Vagina (tissue), 2 donors: ENCODE measurements around the gene HOXB4. TPM values are rescaled to one million over a fixed set of nuclear protein-coding genes. Genes with fewer than 3 reads are reported as not detected.

ENCODE experiments used
- DNase-seq, 2 donors: peaks; one replicate each; pipeline ENCODE4 v3.0.0-alpha.2; 2017; ENCODE audit errors: extremely low spot score in 2 of 2
- H3K27ac ChIP-seq: fragments of 200-600 bp; sonication (generic); one replicate; pipeline ENCODE4 v1.5.1; 2019
- H3K27me3 ChIP-seq: fragments of 200-600 bp; sonication (generic); one replicate; pipeline ENCODE4 v1.5.1; 2019
- H3K36me3 ChIP-seq, 2 donors: fragments of 200-600 bp; sonication (generic); one replicate each; pipeline ENCODE4 v1.5.1; 2017 to 2019
- H3K4me1 ChIP-seq: fragments of 200-600 bp; sonication (generic); one replicate; pipeline ENCODE4 v1.5.1; 2019
- H3K4me3 ChIP-seq, 2 donors: fragments of 200-600 bp; sonication (generic); 1 replicate in 1 of 2; 2 replicates in 1 of 2; pipeline ENCODE4 v1.5.1; 2016 to 2019
- H3K9me3 ChIP-seq: fragments of 200-600 bp; sonication (generic); one replicate; pipeline ENCODE4 v1.5.1; 2019
- POLR2A ChIP-seq, 2 donors: fragments of 450-650 bp; IDR thresholded peaks; one replicate each; pipeline ENCODE4 v1.6.1; 2017; ENCODE audit warnings: antibody characterized with exemption in 2 of 2, mild to moderate bottlenecking in 2 of 2, moderate library complexity in 2 of 2
- POLR2AphosphoS5 ChIP-seq, 2 donors: sonication (generic); formaldehyde crosslinking; IDR thresholded peaks; one replicate each; pipeline ENCODE4 v1.9.0; 2017; ENCODE audit warnings: antibody characterized with exemption in 2 of 2, mild to moderate bottlenecking in 2 of 2, low read depth in 1 of 2; ENCODE audit not compliant: insufficient read depth in 1 of 2
- intact Hi-C: fragments of 100-400 bp; cut with DNase I; formaldehyde crosslinking; loops from one replicate; pipeline ENCODE4 v1.15.1; 2023
- total RNA-seq: library from RNA; depleted of rRNA; stranded (reverse); fragments of >200 nt; gene quantifications from one replicate; pipeline ENCODE4 v1.2.3, GENCODE V29; 2016
- TF ChIP-seq, protein P1 (sequence below), 3 experiments: fragments of 450-650 bp in 2 of 3; fragments of 200-600 bp in 1 of 3; sonication (generic) in 1 of 3; IDR thresholded peaks; one replicate each; pipeline ENCODE4 v1.5.1; 2017 to 2019; ENCODE audit warnings: antibody characterized with exemption in 3 of 3, mild to moderate bottlenecking in 2 of 3, moderate library complexity in 2 of 3

HOXB4 gene
- total RNA-seq, 1 donor from 2014 or later, result 1.5 TPM

DNA sequence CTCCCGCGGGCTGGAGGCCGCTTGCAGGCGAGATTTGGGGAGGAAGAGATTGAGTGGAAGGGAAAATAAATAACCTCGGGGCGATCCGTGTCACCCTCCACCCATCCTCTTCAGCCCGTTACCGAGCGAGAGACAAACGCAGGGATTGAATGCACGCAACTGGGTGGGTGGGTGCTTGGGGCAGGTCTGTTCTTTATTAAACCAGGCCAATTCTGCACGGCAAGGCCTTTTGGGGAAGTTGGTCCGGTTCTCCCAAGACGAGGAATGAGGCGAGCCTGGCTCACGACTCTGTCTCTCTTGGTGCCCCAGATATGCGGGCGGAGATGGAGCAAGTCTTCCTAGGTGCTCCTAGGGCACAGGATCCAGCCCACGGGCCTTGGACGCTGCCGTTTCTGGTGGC, 33.1 kb upstream of the HOXB4 start:
- intact Hi-C loops, result no loop called here
- DNase-seq, result no peak
- H3K36me3 ChIP-seq, result no peaks in the 10 kb centered on the region
- peak overlapping the region; percentile 49 for H3K27ac ChIP-seq
- no peaks in the 10 kb centered on the region for H3K9me3 ChIP-seq
- H3K4me1 ChIP-seq, result peaks cover 28% of the 10 kb centered on the region
- TF ChIP-seq POLR2A (IDR thresholded peaks at IDR 0.05), result no peak
- H3K27me3 ChIP-seq, result peaks cover 18% of the 10 kb centered on the region
- H3K4me3 ChIP-seq, result peak overlapping the region; percentile 42 to 60

DNA sequence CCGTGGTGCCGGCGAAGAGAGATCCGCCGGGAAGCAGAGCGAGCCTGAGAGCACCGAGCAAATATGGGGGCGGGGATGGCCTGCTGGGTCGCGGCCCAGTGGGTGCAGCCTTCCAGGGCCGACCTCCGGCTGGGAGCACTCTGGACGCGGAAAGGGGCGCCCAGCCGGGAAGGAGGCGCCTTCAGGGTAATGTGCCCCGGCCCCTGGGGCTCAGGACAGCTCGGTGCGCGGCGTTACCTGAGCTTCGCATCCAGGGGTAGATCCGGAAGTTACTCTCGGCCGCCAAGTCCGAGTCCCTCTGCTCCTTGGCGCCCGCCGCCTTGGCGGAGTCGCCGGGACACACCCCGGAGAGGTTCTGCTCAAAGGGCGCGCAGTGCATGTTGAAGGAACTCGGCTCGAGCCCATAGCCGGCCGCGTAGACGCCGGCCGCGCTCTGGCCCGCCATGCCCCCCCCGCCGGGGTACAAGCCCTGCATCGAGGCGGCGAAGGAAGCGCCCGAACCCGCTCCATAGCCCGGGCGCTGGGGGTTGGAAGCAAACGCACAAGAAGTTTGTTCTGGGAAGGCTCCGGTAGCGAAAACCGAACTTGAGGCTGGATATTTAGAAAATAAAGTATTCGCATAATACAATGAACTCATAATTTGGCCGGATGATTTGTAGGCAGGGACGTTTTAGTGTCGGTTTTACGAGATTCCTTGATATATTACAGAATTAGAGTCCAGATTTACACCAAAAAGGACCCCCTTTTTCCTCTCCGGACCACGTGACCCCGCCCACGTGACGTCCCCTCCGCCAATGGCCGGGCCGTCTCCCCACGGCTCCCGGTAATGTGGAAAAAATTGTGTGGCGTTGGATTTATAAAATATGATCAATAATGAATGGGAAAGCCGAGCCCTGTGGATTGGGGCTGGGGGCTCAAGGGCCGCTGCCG, 32.4 kb upstream of the HOXB4 start, which contains the start of gene HOXB7:
Gene HOXB7 (minus strand): TSS at position 736 of the 930 bp plus-strand sequence. CDS start 99 bp downstream, at position 637.
- H3K27ac ChIP-seq, result peak within 1 kb of the TSS; percentile 49
- intact Hi-C loops, result no loop called here

GRCh38 chr17:48609759-48610281, 31.7 kb upstream of the HOXB4 start:
- Histone ChIP-seq H3K4me3 (peak overlapping the region; percentile 42 to 60), H3K9me3 (no peaks in the 10 kb centered on the region), H3K36me3 (no peaks in the 10 kb centered on the region), H3K27ac (peak overlapping the region; percentile 49), H3K27me3 (peaks cover 12% of the 10 kb centered on the region), H3K4me1 (peaks cover 28% of the 10 kb centered on the region)
- no peak for TF ChIP-seq POLR2A (IDR thresholded peaks at IDR 0.05)
- TF ChIP-seq, protein P1, sequence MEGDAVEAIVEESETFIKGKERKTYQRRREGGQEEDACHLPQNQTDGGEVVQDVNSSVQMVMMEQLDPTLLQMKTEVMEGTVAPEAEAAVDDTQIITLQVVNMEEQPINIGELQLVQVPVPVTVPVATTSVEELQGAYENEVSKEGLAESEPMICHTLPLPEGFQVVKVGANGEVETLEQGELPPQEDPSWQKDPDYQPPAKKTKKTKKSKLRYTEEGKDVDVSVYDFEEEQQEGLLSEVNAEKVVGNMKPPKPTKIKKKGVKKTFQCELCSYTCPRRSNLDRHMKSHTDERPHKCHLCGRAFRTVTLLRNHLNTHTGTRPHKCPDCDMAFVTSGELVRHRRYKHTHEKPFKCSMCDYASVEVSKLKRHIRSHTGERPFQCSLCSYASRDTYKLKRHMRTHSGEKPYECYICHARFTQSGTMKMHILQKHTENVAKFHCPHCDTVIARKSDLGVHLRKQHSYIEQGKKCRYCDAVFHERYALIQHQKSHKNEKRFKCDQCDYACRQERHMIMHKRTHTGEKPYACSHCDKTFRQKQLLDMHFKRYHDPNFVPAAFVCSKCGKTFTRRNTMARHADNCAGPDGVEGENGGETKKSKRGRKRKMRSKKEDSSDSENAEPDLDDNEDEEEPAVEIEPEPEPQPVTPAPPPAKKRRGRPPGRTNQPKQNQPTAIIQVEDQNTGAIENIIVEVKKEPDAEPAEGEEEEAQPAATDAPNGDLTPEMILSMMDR (IDR thresholded peaks at IDR 0.05), result no peak
- TF ChIP-seq POLR2AphosphoS5 (IDR thresholded peaks at IDR 0.05; ENCODE audit: insufficient read depth in 1 of 2, low read depth in 1 of 2), result no peak
- no peak for DNase-seq
- intact Hi-C loops, result no loop called here

More for the DNA sequence above, 32.4 kb upstream of the HOXB4 start, which contains the start of gene HOXB7:
- Histone ChIP-seq H3K4me3 (peak within 1 kb of the TSS; percentile 42 to 60), H3K4me1 (peaks cover 28% of the 10 kb centered on the region), H3K36me3 (no peaks in the 10 kb centered on the region), H3K9me3 (no peaks in the 10 kb centered on the region), H3K27me3 (peaks cover 12% of the 10 kb centered on the region)
- no peak for DNase-seq
- TF ChIP-seq POLR2AphosphoS5 (IDR thresholded peaks at IDR 0.05; ENCODE audit: insufficient read depth in 1 of 2, low read depth in 1 of 2), result peak; percentile 21 to 46
- TF ChIP-seq, protein P1 (IDR thresholded peaks at IDR 0.05), result no peak

DNA sequence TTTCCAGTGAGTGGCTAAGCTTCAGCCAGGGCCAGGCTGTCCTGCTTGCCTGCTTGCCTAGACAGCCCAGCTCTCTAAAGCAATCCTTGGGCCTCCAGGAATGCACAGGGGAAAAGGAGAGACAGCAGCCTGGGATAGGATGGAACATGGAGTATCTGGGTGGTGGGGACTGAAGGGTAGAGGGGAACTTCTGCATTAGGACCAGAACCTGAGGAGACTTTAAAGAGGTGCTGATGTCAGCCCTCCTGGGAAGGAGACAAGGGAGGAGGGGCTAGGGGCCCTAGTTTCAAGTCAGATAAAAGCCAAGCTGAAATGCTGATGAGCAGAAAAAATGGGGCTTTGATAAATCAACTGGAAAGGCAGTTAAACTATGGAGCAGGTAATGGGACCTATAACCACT, 30.9 kb upstream of the HOXB4 start:
- Histone ChIP-seq H3K36me3 (no peaks in the 10 kb centered on the region), H3K4me1 (peaks cover 23% of the 10 kb centered on the region), H3K9me3 (no peaks in the 10 kb centered on the region), H3K4me3 (no peak overlapping the region), H3K27me3 (peaks cover 12% of the 10 kb centered on the region), H3K27ac (no peak overlapping the region)
- intact Hi-C loops, result no loop called here
- DNase-seq, result no peak
- TF ChIP-seq, protein P1 (IDR thresholded peaks at IDR 0.05), result no peak
- TF ChIP-seq POLR2AphosphoS5 (IDR thresholded peaks at IDR 0.05; ENCODE audit: insufficient read depth in 1 of 2, low read depth in 1 of 2), result no peak

DNA sequence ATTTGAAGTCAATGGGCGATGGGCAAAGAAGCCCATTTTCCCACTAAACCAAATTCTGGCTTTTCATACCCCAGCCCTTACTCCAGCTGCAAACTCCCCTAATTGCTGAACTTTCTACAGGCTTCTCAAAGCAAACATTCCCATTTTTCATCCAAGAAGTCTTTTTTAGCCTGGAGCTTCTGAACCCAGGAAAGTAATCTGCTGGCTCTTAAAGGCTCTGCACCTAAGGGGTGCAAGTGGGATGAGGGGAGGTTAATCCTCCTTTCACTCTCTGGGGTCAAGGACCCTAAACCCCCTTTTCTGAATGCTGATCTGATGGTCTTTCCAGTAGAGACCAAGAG, 30.3 kb upstream of the HOXB4 start:
- H3K4me1 ChIP-seq, result peaks cover 21% of the 10 kb centered on the region
- no peaks in the 10 kb centered on the region for H3K9me3 ChIP-seq
- intact Hi-C loops, result no loop called here
- peaks cover 8% of the 10 kb centered on the region for H3K27me3 ChIP-seq
- no peak overlapping the region for H3K27ac ChIP-seq
- TF ChIP-seq, protein P1 (IDR thresholded peaks at IDR 0.05), result no peak
- no peak for TF ChIP-seq POLR2A (IDR thresholded peaks at IDR 0.05)
- TF ChIP-seq POLR2AphosphoS5 (IDR thresholded peaks at IDR 0.05; ENCODE audit: insufficient read depth in 1 of 2, low read depth in 1 of 2), result no peak
- H3K4me3 ChIP-seq, result no peak overlapping the region
- no peak for DNase-seq
- H3K36me3 ChIP-seq, result no peaks in the 10 kb centered on the region
